H54 (cell line): ENCODE measurements around the gene LRRC43.

Source experiments
- DNase-seq: peaks from one replicate; pipeline ENCODE4 v3.0.0; 2011; ENCODE audit warnings: low spot score, mixed read lengths; ENCODE audit not compliant: insufficient read length
- FAIRE-seq: peaks from 3 replicates; lab custom pipeline; 2011; peaks lifted over from hg19 to GRCh38; lab: Jason Lieb, UNC
- POLR2A ChIP-seq: IDR thresholded peaks from 2 replicates; pipeline ENCODE4 v1.6.1; 2011; ENCODE audit warnings: low read depth, mild to moderate bottlenecking, low read length

The LRRC43 gene

DNA sequence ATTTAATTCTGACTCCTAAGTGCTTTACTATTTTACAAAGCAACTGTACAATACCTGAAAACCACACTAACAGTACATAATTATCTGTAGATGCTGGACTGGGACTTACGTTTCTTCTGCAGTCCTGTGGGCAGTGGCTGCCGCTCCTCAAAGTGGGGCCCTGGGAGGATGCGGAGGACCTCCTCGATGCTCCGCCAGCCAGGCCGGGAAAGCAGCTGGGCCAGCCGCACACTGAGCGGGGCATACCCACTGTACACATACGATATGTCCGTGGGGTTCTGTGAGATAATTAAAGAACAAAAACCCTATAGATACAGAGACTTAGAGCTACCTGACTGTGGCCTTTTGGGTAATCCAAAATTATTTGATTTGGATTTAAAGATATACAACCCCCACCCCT, 49.8 kb downstream of the LRRC43 start:
- no peak for FAIRE-seq
- TF ChIP-seq POLR2A = no peak
- no peak for DNase-seq

DNA sequence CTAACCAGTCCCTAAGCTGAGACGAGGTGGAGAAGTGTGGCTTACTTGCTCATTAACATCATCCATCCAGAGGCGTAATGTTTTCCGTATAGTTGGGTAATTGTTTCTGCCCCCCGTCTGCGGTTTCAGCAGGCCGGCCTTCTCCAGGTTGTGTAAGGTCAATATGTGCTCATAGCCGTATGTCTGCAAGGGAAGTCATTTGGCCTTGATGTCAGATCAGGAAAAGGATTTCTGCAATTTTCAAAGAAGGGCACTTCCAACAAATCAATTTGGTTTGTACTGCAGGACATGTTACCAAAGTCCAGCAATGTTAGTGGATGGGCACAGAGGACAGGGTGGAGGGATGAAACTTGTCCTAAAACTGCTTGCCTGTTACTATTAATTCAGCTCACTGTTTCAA, 52.8 kb downstream of the LRRC43 start:
- FAIRE-seq = no peak
- no peak for DNase-seq
- TF ChIP-seq POLR2A = no peak

DNA sequence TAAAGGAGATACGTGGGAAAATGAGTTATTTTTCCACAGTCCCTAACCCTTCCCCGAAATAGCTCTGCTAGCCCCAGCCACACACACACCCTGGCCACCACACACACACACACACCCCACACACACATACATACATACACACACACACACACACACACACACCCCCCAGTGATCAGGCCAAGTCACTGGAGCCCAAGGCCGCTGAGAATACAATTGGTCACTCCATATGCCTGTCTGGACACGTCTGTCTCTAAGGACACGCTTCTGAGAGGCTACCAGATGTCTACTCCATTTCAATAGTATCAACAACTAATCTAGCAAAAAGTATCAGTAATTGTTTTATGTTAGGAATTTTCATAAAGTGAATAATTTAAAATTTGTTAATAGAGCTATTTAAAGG, 55.9 kb downstream of the LRRC43 start:
- TF ChIP-seq POLR2A = no peak
- no peak for FAIRE-seq
- DNase-seq = no peak

DNA sequence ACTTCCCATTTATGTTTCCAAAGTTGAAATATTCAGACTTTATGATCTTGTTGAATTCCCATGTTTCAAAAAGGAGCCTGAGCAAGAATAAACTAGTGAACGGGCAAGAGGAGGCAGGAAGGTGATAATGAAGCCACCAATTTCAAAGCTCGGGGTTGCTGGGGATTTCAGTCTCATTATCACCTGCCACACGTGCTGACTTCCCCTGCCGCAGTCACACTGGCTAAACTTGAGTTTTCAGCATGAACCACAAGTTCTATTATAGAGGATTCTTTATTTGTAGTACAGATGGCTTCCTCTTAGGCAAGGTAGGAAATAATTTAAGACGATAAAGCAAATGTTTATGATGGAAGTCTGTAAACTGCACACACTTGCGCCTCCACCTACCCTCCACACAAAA, 61.0 kb downstream of the LRRC43 start:
- DNase-seq = no peak
- no peak for FAIRE-seq
- no peak for TF ChIP-seq POLR2A

DNA sequence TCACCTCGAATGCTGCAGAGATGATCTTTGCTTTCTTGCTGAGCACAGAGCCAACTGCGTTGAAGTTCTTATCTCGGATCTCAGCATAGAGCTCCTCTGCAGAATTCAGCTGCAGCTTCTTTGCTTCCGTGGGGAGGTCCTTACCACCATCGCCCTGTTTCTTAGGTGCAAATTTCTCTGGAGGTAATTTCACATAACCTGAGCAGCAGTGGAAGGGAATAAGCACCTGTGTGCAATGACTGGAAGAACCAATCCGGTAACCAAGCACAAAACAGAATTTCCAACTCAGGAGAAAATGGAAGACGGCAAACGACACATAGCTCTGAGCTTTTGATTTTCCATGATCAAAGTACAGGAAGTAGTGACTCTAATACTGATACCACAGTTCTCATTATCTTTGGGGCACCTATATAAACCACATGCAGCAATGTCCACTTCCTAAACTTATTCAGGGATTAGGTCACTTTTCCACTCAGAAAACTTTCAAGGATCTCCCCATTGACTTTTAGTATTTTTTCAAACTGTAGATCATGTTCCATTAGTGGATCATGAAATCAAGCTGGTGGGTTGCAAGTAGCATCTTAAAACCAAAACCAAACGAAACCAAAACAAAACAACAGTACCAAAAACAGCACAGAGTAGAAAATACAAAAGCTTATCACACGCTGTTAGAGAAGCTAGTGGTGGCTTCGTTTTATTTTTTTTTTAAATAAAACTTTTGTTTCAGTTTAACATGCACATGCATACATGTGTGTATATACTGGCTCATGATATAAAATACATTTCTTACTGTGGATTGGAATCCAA, 61.8 kb downstream of the LRRC43 start:
- no peak for TF ChIP-seq POLR2A
- DNase-seq (no peak), FAIRE-seq (no peak)

DNA sequence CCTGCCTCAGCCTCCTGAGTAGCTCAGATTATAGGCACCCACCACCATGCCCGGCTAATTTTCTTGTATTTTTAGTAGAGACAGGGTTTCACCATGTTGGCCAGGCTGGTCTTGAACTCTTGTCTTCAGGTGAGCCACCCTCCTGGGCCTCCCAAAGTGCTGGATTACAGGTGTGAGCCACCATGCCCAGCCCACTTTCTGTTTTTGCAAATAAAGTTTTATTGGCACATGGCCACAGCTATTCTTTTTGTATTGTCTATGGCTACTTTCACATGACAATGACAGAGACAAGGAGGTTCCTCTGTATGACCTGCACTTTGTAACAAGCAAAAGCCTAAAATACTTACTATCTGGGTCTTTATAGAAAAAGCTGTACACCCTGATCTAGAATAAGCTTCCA, 62.6 kb downstream of the LRRC43 start:
- no peak for DNase-seq
- no peak for FAIRE-seq
- no peak for TF ChIP-seq POLR2A

DNA sequence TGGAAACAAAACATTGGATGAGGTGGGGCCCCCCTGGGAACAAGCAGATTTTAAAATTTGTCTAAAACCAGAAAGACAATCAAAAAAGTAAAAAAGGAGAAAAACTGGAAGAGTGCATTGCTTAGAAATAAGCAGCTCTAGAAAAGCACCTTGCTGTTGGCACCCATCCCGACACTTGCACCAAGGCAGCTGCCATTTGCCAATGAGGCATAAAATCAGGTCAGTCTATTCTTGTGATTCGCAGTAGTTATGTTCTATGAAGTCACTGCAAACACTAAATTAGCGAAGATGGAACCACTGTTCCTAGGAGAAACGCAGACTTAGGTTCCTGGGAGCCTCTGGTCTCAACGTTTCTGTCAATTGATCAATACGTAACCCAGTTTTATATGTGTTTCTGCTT, 67.1 kb downstream of the LRRC43 start:
- TF ChIP-seq POLR2A = no peak
- DNase-seq (no peak), FAIRE-seq (no peak)

DNA sequence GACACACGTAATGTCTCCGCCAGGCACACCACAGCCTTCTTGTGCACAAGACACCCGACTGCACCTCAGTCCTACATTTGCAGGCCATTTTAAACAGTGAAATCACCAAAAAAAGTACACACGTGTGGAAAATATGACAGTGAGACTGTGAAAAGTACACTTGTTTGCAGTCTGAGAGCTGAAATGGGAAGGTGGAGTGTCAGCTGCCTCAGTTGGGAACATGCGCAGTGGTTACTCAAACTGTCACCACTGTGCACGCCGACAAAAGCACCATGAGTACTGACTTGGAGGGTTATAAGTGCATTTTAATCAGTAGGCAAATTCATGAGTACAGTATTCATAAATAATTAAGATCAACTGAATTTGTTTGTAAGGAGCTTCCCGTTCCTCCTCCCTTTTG, 67.6 kb downstream of the LRRC43 start:
- DNase-seq = no peak
- FAIRE-seq = no peak
- no peak for TF ChIP-seq POLR2A
